A549 treated with GW870086 at 1 μM for 4 hours (cell line): ENCODE data around the gene ZNF530. TPM values are rescaled to one million over a fixed set of nuclear protein-coding genes. Genes with fewer than 3 reads are reported as not detected.

Experiments
- total RNA-seq: library from RNA; stranded (reverse); fragments of 200-300 nt; extraction: Qiagen RNA extraction; gene quantifications from 5 replicates; pipeline ENCODE4 v1.2.3, GENCODE V29; 2022; ENCODE audit warnings: low read depth

The ZNF530 gene
- total RNA-seq, result 4.2 to 5.6 TPM (median 4.8 TPM) in 5 replicates

DNA sequence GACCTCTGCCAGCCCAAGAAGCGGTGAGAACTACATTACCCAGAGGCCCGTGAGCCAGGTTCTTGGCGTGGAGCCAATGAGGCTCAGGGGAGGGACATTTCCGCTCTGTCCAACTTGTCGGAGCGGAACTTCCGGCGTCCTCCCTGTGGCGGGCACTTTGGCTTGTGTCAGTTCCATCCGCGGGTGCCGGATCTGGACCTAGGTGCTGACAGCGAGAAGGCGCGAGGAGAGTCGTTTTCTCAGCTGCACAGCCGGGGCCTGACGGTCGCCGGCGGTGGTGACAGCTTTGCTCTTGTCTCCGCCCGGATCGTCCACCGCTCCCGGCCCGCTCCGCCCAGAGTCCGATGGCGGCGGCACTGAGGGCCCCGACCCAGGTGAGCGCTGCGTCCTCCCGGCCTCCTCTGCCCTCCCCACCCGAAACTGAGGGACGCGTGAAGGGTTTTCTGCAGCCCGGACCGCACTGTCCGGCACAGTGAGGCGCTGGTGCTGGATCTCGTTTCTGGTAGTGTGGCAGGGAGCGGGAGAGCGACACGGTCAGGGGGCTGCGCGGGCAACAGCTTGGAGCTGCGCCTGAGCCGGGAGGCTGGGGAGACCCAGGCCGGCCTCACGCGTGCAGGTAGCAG lies at the start of gene ZNF530:
Gene ZNF530, plus strand, starts transcription at position 125 of the 623 bp plus-strand sequence. CDS start 4,461 bp downstream, outside the sequence.

GRCh38 chr19:57559404-57560025 lies 40.2 kb upstream of the ZNF530 start, which contains the start of gene ZNF550:
Gene ZNF550, minus strand, starts transcription at chr19:57559863. Its CDS starts 181 bp downstream, at chr19:57559682.

GRCh38 chr19:57578487-57579205 lies 21.0 kb upstream of the ZNF530 start, which contains the start of gene ZNF416:
Gene ZNF416, minus strand, starts transcription at chr19:57578911. Its CDS starts 207 bp downstream, at chr19:57578704.

GRCh38 chr19:57583521-57584416 lies 15.9 kb upstream of the ZNF530 start, which contains the start of gene ZIK1:
Gene ZIK1, plus strand, starts transcription at chr19:57584145. Its CDS starts 212 bp downstream, at chr19:57584357.

DNA sequence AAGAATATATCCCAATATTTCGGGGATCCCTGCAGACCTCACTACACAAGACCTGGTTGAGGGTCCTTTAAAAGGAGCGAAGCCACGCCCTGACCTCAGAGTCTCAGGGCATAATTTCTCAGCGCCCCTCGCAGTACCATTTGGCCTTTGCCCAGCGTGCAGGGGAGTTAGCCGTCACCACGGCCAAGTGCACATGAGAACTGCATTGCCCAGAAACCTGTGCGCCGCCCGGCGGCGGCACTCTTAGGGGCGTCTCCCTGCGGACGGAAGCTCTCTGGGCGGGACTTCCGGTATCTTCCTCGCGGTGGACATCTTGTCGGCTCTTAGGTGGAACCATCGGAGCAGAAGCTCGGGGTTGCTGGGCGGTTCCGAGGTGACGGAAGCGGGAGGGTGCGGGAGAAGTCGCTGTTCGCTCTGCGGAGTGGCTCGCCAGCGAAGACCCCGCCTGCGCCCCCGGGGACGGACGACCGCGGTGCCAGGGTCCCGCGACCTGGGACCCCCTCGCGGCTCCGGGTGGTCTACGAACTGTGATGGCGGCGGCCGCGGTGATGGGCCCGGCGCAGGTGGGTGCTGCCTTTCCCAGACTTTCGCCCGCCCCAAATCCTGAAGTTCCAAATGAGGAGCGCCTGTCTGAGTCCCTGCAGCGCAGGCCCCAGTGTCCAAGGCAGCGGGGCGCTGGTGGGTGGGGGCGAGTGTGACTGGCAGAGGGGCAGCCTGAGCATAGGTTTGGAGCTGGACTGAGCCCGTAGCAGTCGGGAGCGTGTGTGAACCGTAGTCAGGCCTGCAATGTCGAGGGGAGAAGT lies 14.5 kb downstream of the ZNF530 start, which contains the start of gene ZNF134:
Gene ZNF134, plus strand, starts transcription at position 302 of the 803 bp plus-strand sequence. CDS start 5,227 bp downstream, outside the sequence.

GRCh38 chr19:57632987-57633831 lies 33.5 kb downstream of the ZNF530 start, which contains the start of gene ZNF211:
Gene ZNF211, plus strand, starts transcription at chr19:57633168. Its CDS starts 179 bp downstream, at chr19:57633347.

Other genes starting within 250 kb of the ZNF530 start
- gene ZNF304, start 248.6 kb upstream of the ZNF530 start, total RNA-seq, result 2.0 to 2.5 TPM (median 2.3 TPM) in 5 replicates
- 15.8 to 18.0 TPM (median 16.3 TPM) in 5 replicates for gene TRAPPC2B, start 236.3 kb upstream of the ZNF530 start, total RNA-seq
- gene ZNF547, start 236.3 kb upstream of the ZNF530 start, total RNA-seq, result 1.4 to 2.2 TPM (median 1.7 TPM) in 5 replicates
- 2.2 to 4.6 TPM (median 3.9 TPM) in 5 replicates for gene ZNF548, start 210.0 kb upstream of the ZNF530 start, total RNA-seq
- gene ZNF17, start 188.7 kb upstream of the ZNF530 start, total RNA-seq, result 4.0 to 7.4 TPM (median 4.9 TPM) in 5 replicates
- 14.1 to 17.2 TPM (median 14.4 TPM) in 5 replicates for gene ZNF749, start 164.6 kb upstream of the ZNF530 start, total RNA-seq
- 0.08 to 0.10 TPM in 2 of 5 replicates, not detected in the others for gene VN1R1, start 142.7 kb upstream of the ZNF530 start, total RNA-seq
- gene ZNF772, start 122.3 kb upstream of the ZNF530 start, total RNA-seq, result 0.58 to 1.8 TPM (median 1.5 TPM) in 5 replicates
- gene ZNF419, start 112.1 kb upstream of the ZNF530 start, total RNA-seq, result 5.6 to 9.9 TPM (median 6.5 TPM) in 5 replicates
- 3.6 to 5.6 TPM (median 5.5 TPM) in 5 replicates for gene ZNF773, start 99.9 kb upstream of the ZNF530 start, total RNA-seq
- gene ZNF549, start 72.5 kb upstream of the ZNF530 start, total RNA-seq, result 1.5 to 2.1 TPM (median 1.8 TPM) in 5 replicates
- gene ZNF550, start 40.0 kb upstream of the ZNF530 start, total RNA-seq, result 3.0 to 4.3 TPM (median 3.8 TPM) in 5 replicates
- 3.4 to 5.5 TPM (median 4.7 TPM) in 5 replicates for gene ZNF416, start 21.0 kb upstream of the ZNF530 start, total RNA-seq
- gene ZIK1, start 15.7 kb upstream of the ZNF530 start, total RNA-seq, result not detected in 5 replicates
- 8.8 to 12.1 TPM (median 9.3 TPM) in 5 replicates for gene ZNF134, start 14.4 kb downstream of the ZNF530 start, total RNA-seq
- 5.1 to 6.8 TPM (median 6.0 TPM) in 5 replicates for gene ZNF211, start 33.3 kb downstream of the ZNF530 start, total RNA-seq
- gene ZSCAN4, start 69.0 kb downstream of the ZNF530 start, total RNA-seq, result not detected in 5 replicates
- 4.8 to 5.6 TPM (median 5.0 TPM) in 5 replicates for gene ZNF551, start 82.1 kb downstream of the ZNF530 start, total RNA-seq
- not detected in 5 replicates for gene ZNF154, start 109.3 kb downstream of the ZNF530 start, total RNA-seq
- 0.69 to 1.1 TPM (median 1.0 TPM) in 5 replicates for gene ZNF671, start 127.7 kb downstream of the ZNF530 start, total RNA-seq
- gene ZNF776, start 146.9 kb downstream of the ZNF530 start, total RNA-seq, result 5.0 to 7.4 TPM (median 5.3 TPM) in 5 replicates
- gene ZNF586, start 169.8 kb downstream of the ZNF530 start, total RNA-seq, result 5.1 to 7.2 TPM (median 6.6 TPM) in 5 replicates
- gene ZNF552, start 215.0 kb downstream of the ZNF530 start, total RNA-seq, result 4.0 to 6.7 TPM (median 5.4 TPM) in 5 replicates
- gene ZNF587B, start 230.4 kb downstream of the ZNF530 start, total RNA-seq, result 6.8 to 9.3 TPM (median 8.4 TPM) in 5 replicates
- gene ZNF587, start 250.0 kb downstream of the ZNF530 start, total RNA-seq, result 5.2 to 6.7 TPM (median 6.6 TPM) in 5 replicates